ENCODE data around the gene AOX1.
"Not testable (repeated sequence)": the region's sequence is repeated elsewhere in the genome, so short reads cannot be mapped to it uniquely, and the experiment has no call there.

The AOX1 gene

GRCh38 chr2:200665626-200666453 lies 80.0 kb downstream of the AOX1 start:
- DNase-seq (ENCODE audit: low read depth): no peak

DNA sequence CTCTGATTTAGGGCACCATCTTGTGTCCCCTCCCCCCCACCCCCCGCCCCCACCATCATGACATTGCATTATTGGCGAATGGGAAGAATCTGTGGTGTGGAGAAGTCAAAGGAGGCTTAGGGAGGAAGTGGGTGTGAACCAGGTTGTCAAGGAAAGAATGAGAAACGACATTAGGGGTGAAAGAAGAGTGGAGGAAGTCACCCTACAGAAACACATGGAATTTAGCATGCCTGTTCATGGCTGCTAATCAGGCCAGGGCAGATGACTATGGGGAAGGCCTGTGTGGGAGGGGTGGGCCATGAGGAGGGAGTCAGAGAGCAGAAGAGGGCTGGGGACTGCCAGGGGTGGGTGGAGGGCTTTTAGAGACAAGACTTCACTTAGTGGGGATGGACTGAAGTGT lies 81.6 kb downstream of the AOX1 start:
- no peak for DNase-seq (ENCODE audit: low read depth)

DNA sequence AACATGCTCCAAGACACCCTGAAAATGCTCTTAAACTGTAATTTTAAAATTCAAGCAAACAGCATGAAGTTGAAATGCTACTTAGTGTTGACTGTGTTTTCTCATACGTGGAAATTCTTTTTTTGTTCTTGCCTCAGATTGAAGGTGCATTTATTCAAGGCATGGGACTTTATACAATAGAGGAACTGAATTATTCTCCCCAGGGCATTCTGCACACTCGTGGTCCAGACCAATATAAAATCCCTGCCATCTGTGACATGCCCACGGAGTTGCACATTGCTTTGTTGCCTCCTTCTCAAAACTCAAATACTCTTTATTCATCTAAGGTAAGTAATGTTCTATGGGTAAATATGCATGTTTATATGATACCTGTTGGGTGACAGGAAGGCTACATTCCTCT lies 82.7 kb downstream of the AOX1 start:
- no peak for DNase-seq (ENCODE audit: low read depth)

GRCh38 chr2:200669308-200669707 lies 83.5 kb downstream of the AOX1 start:
- no peak for DNase-seq (ENCODE audit: low read depth)

DNA sequence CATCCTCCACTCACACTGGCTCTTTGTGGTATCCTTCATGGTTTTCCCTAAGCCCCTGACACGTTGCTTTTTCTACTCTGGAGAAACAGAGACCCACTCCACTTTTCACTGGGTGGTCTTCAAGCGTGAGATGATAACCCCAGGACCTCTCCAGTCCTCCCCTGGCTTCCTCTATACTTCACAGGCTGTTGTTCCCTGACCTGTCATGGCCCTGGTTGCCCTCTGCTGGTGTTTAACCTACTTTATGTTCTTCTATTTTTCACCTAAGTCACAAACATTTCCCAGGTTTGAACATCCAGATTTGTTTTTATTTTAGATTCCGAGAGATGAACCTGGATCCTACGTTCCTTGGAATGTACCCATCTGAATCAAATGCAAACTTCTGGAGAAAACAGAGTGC lies 84.5 kb downstream of the AOX1 start:
- no peak for DNase-seq (ENCODE audit: low read depth)

- DNase-seq (ENCODE audit: low read depth): no peak
These were observed 84.9 kb downstream of the AOX1 start for GRCh38 chr2:200670751-200671150.

- no peak for DNase-seq (ENCODE audit: low read depth)
These were observed 87.4 kb downstream of the AOX1 start for GRCh38 chr2:200673191-200673590.

GRCh38 chr2:200674837-200675236 lies 89.0 kb downstream of the AOX1 start:
- peak; percentile 40 for DNase-seq (ENCODE audit: low read depth)

GRCh38 chr2:200677171-200677570 lies 91.4 kb downstream of the AOX1 start:
- no peak for DNase-seq (ENCODE audit: low read depth)

GRCh38 chr2:200677721-200678532 lies 92.1 kb downstream of the AOX1 start:
- DNase-seq (ENCODE audit: low read depth): peak; percentile 79

DNA sequence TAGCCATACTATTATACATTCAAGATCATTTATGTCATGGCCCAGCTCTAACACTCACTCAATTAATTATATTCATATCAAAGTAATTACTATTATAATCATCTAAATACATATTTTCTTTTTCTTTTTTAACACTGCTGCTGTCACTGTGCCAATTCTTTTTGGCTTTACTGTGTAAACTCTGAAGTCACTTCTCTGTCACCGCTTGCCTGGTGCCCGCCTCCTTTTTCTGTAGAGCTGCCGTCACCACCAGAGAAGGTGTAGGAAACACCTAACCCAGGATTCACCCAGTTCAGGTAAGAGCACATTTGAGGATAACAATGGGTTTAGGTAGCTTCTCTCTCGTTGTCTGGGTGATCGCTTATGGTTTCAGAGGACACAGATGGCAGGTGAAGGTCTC lies 93.3 kb downstream of the AOX1 start:
- no peak for DNase-seq (ENCODE audit: low read depth)

DNA sequence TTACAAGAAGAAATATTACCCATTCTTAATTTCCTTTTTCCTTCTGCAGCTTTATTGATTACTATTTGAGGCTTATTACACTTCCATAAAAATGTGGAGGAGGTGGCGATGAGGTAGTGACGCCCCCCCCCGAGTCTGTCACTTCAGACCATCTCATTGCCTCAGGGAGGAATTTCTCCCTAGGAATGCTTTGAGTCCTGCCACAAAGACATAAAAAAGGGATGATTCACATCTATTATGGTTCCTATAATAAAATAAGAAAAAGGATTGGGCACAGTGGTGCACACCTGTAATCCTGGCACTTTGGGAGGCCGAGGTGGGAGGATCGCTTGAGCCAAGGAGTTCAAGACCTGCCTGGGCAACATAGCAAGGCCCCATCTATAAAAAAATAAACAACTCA lies 93.7 kb downstream of the AOX1 start:
- no peak for DNase-seq (ENCODE audit: low read depth)

DNA sequence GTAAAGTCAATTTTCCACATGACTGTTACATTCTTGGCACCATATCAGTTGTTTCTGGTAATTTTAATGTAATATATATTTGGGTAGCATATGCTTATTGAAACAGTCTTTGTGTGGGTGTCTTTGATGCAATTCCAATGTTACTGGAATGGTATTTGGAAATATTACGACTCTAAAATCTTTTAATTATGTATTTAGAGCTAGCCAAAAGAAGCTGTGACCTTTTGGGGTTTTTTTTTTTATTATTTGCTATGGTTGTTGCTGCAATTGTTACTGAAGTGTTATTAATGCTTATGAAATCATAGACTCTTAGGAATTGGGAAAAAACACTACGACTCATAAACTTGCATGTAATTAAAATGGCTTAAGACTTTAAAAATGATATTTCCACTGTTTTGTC lies 95.9 kb downstream of the AOX1 start:
- DNase-seq (ENCODE audit: low read depth): no peak

DNA sequence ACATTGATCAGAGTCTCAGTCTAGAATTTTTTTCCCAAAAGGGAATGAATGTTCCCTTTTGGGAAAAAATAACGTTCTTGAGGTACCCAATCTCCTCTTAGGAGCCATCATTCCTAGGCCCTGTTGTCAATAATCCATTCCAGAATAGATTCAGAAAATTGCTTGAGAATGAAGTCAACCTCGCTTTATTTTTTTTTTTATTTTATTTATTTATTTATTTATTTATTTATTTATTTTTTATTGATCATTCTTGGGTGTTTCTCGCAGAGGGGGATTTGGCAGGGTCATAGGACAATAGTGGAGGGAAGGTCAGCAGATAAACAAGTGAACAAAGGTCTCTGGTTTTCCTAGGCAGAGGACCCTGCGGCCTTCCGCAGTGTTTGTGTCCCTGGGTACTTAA lies 96.6 kb downstream of the AOX1 start:
- not testable (repeated sequence) for DNase-seq (ENCODE audit: low read depth)

DNA sequence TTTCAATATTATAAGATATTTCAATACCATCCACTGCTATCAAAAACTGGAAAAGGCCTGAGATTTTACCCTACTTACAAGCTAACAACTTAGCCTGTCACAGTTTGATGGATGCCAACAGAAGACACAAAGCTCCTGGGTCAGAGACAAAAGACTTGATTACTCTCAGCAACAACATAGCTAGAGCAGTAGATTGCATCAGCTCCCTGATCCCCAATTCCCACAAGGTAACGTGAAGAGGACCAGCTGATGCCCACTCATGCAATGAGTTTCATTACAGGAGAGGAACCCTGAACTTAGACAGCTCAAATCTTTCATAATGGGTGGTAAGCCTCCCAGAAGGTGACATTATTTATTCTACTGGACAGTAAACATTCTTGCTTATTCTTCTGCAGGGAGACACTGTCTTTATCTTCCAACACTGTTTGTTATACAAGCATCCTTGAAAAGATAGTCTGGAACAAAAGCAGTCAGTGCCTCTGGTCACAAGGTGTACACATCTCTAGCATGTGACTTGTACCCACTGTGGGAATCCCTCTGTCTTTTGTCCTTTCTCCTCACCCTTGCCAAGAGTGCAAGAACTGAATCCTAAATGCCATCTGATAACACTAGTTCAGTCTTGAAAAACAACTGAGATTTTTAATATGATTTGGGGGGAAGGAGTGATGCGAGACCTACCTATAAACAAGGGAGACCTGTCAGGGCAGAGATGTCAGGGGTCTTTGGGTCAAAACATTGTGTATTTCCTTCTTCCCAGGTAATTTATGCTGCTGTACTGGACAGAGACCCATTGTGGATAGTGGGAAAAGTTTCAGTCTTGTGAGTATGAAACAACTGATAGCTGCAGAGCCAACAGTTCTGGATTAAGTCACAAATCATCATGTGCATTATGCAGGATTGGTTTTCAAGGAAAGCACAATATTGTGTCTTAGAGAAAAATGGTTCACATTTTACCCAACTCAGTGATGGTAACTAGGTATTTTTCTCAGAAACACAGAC lies 102.4 kb downstream of the AOX1 start:
- peak; percentile 30 for DNase-seq (ENCODE audit: low read depth)

DNA sequence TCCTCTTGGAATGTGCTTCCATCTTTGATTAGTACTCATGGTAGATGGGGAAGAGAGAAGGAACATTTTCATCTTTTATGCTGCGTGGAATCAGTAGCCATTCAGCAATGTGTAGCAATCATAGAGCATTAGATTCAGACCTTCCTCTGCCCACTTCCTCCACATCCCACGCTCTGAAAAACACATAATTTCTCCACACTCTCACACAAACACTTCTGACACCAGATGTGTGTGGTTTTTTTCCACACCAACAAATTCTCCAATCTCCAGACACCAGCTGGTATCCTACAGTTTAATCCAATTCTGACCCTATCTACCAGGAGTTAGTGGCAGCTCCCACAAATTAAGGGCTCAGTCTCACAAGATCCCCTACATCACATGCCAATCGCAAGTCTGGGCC lies 103.3 kb downstream of the AOX1 start:
- peak; percentile 87 for DNase-seq (ENCODE audit: low read depth)

DNA sequence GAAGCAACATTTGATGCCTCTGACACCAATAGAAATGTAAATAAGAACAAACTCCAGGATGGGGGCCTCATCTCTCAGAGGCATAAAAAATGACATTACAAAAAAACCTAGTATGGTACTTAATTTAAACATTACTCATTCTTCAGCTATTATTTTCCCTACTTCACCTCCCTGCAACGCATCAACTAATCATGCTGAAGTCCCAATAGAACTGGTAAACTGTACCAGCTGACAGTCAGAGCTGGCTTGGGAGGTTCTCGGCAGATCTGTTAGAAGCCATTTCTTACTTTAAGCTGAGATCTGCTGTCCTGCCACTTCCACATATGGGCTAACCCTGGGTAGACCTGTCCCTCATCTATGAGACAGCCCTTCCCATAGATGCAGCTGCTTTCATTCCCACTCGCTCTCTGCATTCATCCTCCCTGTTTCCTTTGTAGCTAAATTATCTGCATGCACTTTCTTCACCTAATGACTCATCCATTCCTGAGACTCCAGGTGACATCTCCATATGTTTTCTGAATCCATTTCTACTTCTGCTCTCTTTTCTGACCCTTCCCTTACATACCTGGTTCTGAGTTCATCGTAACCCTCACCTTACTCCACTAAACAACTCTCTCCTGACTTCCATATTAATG lies 108.1 kb downstream of the AOX1 start:
- peak; percentile 79 for DNase-seq (ENCODE audit: low read depth)

- no peak for DNase-seq (ENCODE audit: low read depth)
These were observed 109.4 kb downstream of the AOX1 start for GRCh38 chr2:200695191-200695590.

DNA sequence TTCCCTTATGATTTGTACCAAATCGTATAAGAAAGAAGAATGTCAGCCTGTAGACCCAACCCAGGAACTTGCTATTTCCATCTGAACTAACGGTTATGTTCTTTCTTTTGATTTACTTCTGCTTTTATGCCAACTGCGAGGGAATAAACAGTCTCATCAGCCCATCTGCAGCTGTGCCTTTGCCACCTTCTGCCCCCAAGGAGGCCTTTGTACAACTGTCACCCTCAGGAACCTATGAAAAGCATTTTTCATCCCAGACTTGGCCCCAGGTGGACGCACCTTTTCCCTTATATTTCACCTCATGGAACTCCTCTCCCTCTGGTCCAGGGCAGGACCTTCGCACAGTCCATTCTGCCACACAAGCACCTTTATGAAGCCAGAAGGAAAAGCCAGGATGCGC lies 109.8 kb downstream of the AOX1 start:
- DNase-seq (ENCODE audit: low read depth): no peak

GRCh38 chr2:200698217-200698616 lies 112.4 kb downstream of the AOX1 start:
- DNase-seq (ENCODE audit: low read depth): no peak

- DNase-seq (ENCODE audit: low read depth): no peak
These were observed 113.5 kb downstream of the AOX1 start for GRCh38 chr2:200699310-200699709.

DNA sequence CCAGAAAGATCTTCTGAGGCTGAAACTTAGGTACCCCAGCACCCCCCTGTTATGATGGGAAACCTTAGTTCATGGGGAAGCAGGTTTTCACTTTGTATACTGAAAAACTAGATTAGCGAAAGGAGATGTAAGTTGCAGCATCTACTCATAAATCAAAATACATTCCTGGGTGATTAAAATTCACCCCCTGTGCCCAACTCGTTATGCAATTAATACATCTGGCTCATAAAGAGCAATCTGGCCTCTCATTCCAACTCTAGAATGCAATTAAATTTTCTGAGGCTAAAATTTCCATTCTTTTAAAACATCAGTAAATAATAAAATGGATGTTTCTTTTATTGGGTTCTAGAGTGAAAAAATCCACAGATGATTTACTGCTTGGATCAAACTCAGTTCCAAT lies 115.0 kb downstream of the AOX1 start:
- peak; percentile 30 for DNase-seq (ENCODE audit: low read depth)

Measured in amniotic epithelial cell (primary cell).